ENCODE results near the gene IFI27L2. TPM values are rescaled to one million over a fixed set of nuclear protein-coding genes. Genes with fewer than 3 reads are reported as not detected.

Gene IFI27L2
- total RNA-seq, 1 experiment from 2014 or later, result 28.6 TPM

DNA sequence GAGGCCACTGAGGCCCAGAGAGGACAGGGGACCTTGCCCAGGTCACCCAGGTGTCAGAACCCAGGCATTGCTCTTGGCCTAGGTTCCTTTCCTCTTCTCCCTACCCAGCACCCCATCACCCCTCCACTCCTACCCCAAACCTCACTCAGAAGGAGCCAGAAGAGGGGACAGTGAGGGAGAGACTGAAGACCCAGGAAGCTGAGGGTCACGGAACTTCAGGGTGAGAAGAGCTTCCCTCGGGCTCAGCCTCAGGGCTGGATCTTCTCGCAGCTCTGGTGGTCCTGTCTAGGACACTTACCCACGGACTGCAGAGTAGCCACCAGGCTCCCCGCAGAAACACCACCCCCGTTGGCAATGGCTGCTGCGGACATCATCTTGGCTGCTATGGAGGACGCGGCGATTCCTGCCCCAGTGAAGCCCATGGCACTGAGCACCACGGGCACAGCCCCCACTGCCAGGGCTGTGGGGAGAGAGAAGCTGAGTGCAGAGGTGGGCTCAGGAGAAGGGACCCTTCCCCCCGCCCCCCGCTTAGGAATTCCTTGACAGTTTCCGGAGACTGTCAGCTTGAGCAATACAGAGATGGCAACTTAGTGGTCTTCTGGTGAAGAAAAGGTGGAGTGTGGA lies 1.1 kb downstream of the IFI27L2 start:
- Histone ChIP-seq H3T11ph (ENCODE audit: low read length) (no peak overlapping the region), H3K9ac (ENCODE audit: extremely low read depth, insufficient read length, low read length) (no peak overlapping the region), H2BK20ac (ENCODE audit: low read depth, low read length, poor library complexity, severe bottlenecking) (no peak overlapping the region), H2AK5ac (ENCODE audit: insufficient read length, low read length) (no peak overlapping the region), H2AFZ (ENCODE audit: low read length) (no peak overlapping the region), H4K20me1 (ENCODE audit: control insufficient read depth, insufficient read depth, insufficient read length) (no peaks in the 10 kb centered on the region), H3K23me2 (ENCODE audit: insufficient read length, low read depth, low read length, poor library complexity, severe bottlenecking) (peaks cover 7% of the 10 kb centered on the region), H3K4ac (ENCODE audit: low read depth, low read length) (no peak overlapping the region), H3K9me3 (ENCODE audit: control insufficient read depth, low read depth, low read length) (no peaks in the 10 kb centered on the region), H3K79me1 (ENCODE audit: insufficient read depth, low read depth, low read length, poor library complexity, severe bottlenecking) (no peaks in the 10 kb centered on the region), H3K4me1 (ENCODE audit: insufficient read depth, low read length) (no peaks in the 10 kb centered on the region; the same call in 1 of the 2 replicates), H3K79me2 (ENCODE audit: insufficient read depth, low read length) (no peaks in the 10 kb centered on the region), H3K14ac (ENCODE audit: insufficient read depth, low read length) (no peak overlapping the region), H4K8ac (replicated peaks; ENCODE audit: insufficient read length, low read depth, low read length) (no peak overlapping the region), H4K91ac (ENCODE audit: insufficient read length, low read depth, low read length) (no peak overlapping the region), H2BK120ac (ENCODE audit: low read depth, low read length, poor library complexity, severe bottlenecking) (no peak overlapping the region), H3K27me3 (ENCODE audit: insufficient read depth, low read length) (no peaks in the 10 kb centered on the region), H3K27ac (ENCODE audit: insufficient read length, low read depth, low read length) (no peak overlapping the region), H3K18ac (ENCODE audit: insufficient read length, low read depth, low read length) (no peak overlapping the region), H3K4me2 (ENCODE audit: insufficient read depth, insufficient read length, low read length) (peak overlapping the region; percentile 79), H4K5ac (ENCODE audit: insufficient read length, low read depth, low read length) (no peak overlapping the region), H2BK5ac (ENCODE audit: insufficient read length, low read length) (no peak overlapping the region), H2BK15ac (ENCODE audit: low read depth, low read length) (no peak overlapping the region), H2BK12ac (ENCODE audit: insufficient read length, low read depth, low read length) (no peak overlapping the region), H3K56ac (ENCODE audit: insufficient read length, low read depth, low read length) (no peak overlapping the region), H3K23ac (ENCODE audit: insufficient read length, low read depth, low read length) (no peak overlapping the region)
- peaks cover 16% of the 10 kb centered on the region in 2 experiments for H3K4me1 Mint-ChIP-seq
- H3K9me3 Mint-ChIP-seq, result no peaks in the 10 kb centered on the region
- peak overlapping the region; percentile 63 to 83 for H3K4me3 Mint-ChIP-seq
- H3K27ac Mint-ChIP-seq, result no peak overlapping the region
- H3K36me3 Mint-ChIP-seq (ENCODE audit: insufficient read depth in 1 of 3, low read depth in 3 of 3), result no peaks in the 10 kb centered on the region
- no peak for TF ChIP-seq CTCF (conservative IDR thresholded peaks at IDR 0.05)
- no CpG with 5 or more reads among the region's 14 CpGs for WGBS (ENCODE audit: extremely low coverage, insufficient read length, low lambda C conversion rate)
- H3K27me3 Mint-ChIP-seq (ENCODE audit: low read depth), result no peaks in the 10 kb centered on the region; the same call in none of the 2 replicates
- peak; percentile 26 for DNase-seq
